Measurements from ENCODE around the gene PROSER3.

GRCh38 chr19:35714601-35715354 is 43.2 kb upstream of the PROSER3 start:
- TF ChIP-seq CTCF (IDR thresholded peaks at IDR 0.05) = no peak
- TF ChIP-seq POLR2A (IDR thresholded peaks at IDR 0.05) = no peak

All from body of pancreas (tissue), 4 donors.